Astrocyte of the cerebellum (primary cell): ENCODE measurements around the gene SPRR2A.
"Not testable (repeated sequence)": the region's sequence is repeated elsewhere in the genome, so short reads cannot be mapped to it uniquely, and the experiment has no call there.

Source experiments
- DNase-seq: peaks from one replicate; pipeline ENCODE4 v3.0.0-alpha.2; 2011; ENCODE audit warnings: low read depth
- H3K4me3 ChIP-seq: 2 replicates; pipeline ENCODE4 v1.5.1; 2011; ENCODE audit warnings: mild to moderate bottlenecking, low read depth, low read length, moderate library complexity
- CTCF ChIP-seq: IDR thresholded peaks from 2 replicates; pipeline ENCODE4 v1.5.1; 2012; ENCODE audit warnings: low read length, low read depth, moderate library complexity, mild to moderate bottlenecking; ENCODE audit errors: missing control alignments
- in situ Hi-C: cut with HindIII; loops from 2 replicates; pipeline ENCODE4 v1.10.0; 2017; ENCODE audit warnings: low sequenced_read_pairs

SPRR2A gene

GRCh38 chr1:153072806-153073726 lies 15.8 kb upstream of the SPRR2A start:
- no peak overlapping the region for H3K4me3 ChIP-seq
- TF ChIP-seq CTCF: no peak
- in situ Hi-C loops: no loop called here
- no peak for DNase-seq

GRCh38 chr1:153071511-153071910 lies 14.2 kb upstream of the SPRR2A start, which contains the start of gene SPRR2B:
Gene SPRR2B, minus strand, starts transcription at chr1:153071611. Its CDS starts 772 bp downstream, at chr1:153070839.
- H3K4me3 ChIP-seq: no peak within 1 kb of the TSS
- in situ Hi-C loops: no loop called here
- TF ChIP-seq CTCF: no peak
- DNase-seq: no peak

GRCh38 chr1:153070243-153070642 lies 12.9 kb upstream of the SPRR2A start:
- H3K4me3 ChIP-seq: no peak overlapping the region
- no peak for TF ChIP-seq CTCF
- DNase-seq: no peak
- in situ Hi-C loops: no loop called here

DNA sequence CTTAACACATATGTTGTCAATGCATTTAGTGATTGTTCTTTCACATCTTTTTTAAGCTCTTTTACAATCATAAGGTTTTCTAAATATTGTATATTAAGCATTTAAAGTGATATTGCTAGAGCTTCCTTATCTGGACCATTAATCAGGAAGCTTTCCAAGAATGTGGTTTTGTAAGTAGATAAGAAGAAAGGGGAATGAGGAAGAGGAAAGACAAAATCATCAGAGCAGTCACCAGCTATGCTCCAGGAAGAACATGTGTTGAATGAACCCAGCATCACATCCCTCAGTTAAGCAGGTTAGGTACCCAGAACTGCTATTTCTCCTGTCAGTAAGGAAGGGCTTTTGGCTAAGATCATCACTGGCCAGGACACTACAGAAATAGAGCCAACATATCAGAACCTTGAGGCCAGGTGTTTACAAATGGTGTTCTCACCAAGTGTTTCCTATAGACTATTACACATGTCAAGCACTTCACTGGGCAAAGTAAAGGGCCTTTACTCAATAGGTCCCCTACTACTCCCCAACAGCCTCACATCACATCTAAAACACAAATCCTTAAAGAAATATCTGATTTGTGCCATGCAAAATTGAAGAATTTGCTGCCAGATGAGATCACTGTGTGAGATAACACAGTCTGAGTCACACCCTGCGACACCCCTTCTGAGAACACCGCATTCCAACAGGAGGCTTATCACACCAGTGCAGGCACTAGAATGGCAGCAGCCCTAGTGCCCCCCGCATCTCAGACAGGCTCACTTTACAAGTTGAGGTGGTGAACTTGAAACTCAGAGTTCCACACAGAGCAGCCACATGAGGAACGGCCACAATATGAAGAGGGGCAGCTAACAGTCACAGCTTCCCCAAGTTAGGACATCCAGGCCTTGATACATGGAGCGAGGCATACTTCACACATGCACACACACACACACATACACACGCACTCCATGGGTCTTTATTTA lies 1.8 kb upstream of the SPRR2A start:
- TF ChIP-seq CTCF: no peak
- in situ Hi-C loops: no loop called here
- DNase-seq: no peak
- H3K4me3 ChIP-seq: no peak overlapping the region

GRCh38 chr1:153058154-153058553 lies 842 bp upstream of the SPRR2A start:
- in situ Hi-C loops: no loop called here
- no peak for DNase-seq
- H3K4me3 ChIP-seq: no peak overlapping the region
- TF ChIP-seq CTCF: no peak

GRCh38 chr1:153056111-153056510 lies 1.2 kb downstream of the SPRR2A start:
- H3K4me3 ChIP-seq, in situ Hi-C loops, DNase-seq: not testable (repeated sequence)
